K562 (cell line): ENCODE results near the gene TSPOAP1. TPM values are rescaled to one million over a fixed set of nuclear protein-coding genes. Genes with fewer than 3 reads are reported as not detected.

Source experiments
- BRCA1 ChIP-seq, 2 experiments: fragments of 450-650 bp in 1 of 2; sonication (generic) in 1 of 2; formaldehyde crosslinking in 1 of 2; IDR thresholded peaks; 2 replicates each; pipeline versions ENCODE4 v1.5.0 to v1.6.1; 2017 to 2020; ENCODE audit warnings: mild to moderate bottlenecking in 1 of 2, missing genetic modification reagents in 1 of 2
- ID3 ChIP-seq, 2 experiments: fragments of 250-450 bp in 1 of 2; fragments of 450-650 bp in 1 of 2; sonication (Bioruptor Pico) in 1 of 2; IDR thresholded peaks; 2 replicates each; pipeline versions ENCODE4 v1.6.1 to v1.8.0; 2016 to 2021; ENCODE audit warnings: mild to moderate bottlenecking in 2 of 2, moderate library complexity in 2 of 2, missing compliant biosample characterization in 1 of 2, missing genetic modification characterization in 1 of 2
- MYBL2 ChIP-seq, 2 experiments: fragments of 450-650 bp in 1 of 2; sonication (generic) in 1 of 2; formaldehyde crosslinking in 1 of 2; IDR thresholded peaks; 2 replicates each; pipeline versions ENCODE4 v1.6.1 to v1.8.1; 2017 to 2022; ENCODE audit warnings: borderline replicate concordance in 1 of 2, inconsistent platforms in 1 of 2, low read depth in 1 of 2, mild to moderate bottlenecking in 1 of 2, missing genetic modification reagents in 1 of 2, moderate library complexity in 1 of 2
- NFRKB ChIP-seq: fragments of 450-650 bp; IDR thresholded peaks from 2 replicates; pipeline ENCODE4 v1.6.1; 2016; ENCODE audit warnings: low read depth
- TEAD1 ChIP-seq, 2 experiments: fragments of 450-650 bp in 1 of 2; sonication (generic) in 1 of 2; formaldehyde crosslinking; IDR thresholded peaks; 2 replicates each; pipeline versions ENCODE4 v1.4.0 to v1.8.0; 2020 to 2022; ENCODE audit warnings: mild to moderate bottlenecking in 2 of 2, missing genetic modification reagents in 1 of 2
- TEAD2 ChIP-seq: fragments of 450-650 bp; IDR thresholded peaks from 2 replicates; pipeline ENCODE4 v1.6.1; 2016; ENCODE audit warnings: missing genetic modification characterization, control low read depth, missing compliant biosample characterization
- ZBTB43 ChIP-seq: sonication (generic); formaldehyde crosslinking; IDR thresholded peaks from 2 replicates; pipeline ENCODE4 v1.8.0; 2023; ENCODE audit warnings: mild to moderate bottlenecking, missing genetic modification reagents
- ZNF384 ChIP-seq: IDR thresholded peaks from 2 replicates; pipeline ENCODE4 v1.6.1; 2012; ENCODE audit warnings: low read depth, low read length, improper control_type of control experiment
- ZNF41 ChIP-seq: fragments of 250-450 bp; sonication (Bioruptor Pico); conservative IDR thresholded peaks from 2 replicates; pipeline ENCODE4 v1.4.0; 2020; ENCODE audit warnings: mild to moderate bottlenecking
- polyA plus RNA-seq, 8 experiments: library from polyadenylated mRNA; depleted of rRNA in 4 of 8; stranded (reverse) in 5 of 8; unstranded in 3 of 8; fragments of >200 nt; fragmentation: Nextera tagmentation in 2 of 8; fragmentation: Illumina TruSeq in 1 of 8; extraction: Ambion mirVana in 2 of 8; extraction: Trizol in 1 of 8; gene quantifications; 2 replicates each; pipeline versions ENCODE4 v1.2.1 to v1.2.3, GENCODE V29; 2011 to 2014; ENCODE audit warnings: inconsistent platforms in 1 of 8, missing spikeins in 1 of 8
- total RNA-seq, 7 experiments: library from RNA; depleted of rRNA in 6 of 7; stranded (reverse); fragments of >200 nt in 6 of 7; fragmentation: Illumina TruSeq in 2 of 7; extraction: Trizol in 2 of 7; gene quantifications; 2 replicates each; pipeline versions ENCODE4 v1.2.1 to v1.2.3, GENCODE V29; 2011 to 2021; ENCODE audit warnings: low replicate concordance in 1 of 7
- TF ChIP-seq, protein P1 (sequence below): fragments of 450-650 bp; formaldehyde crosslinking; conservative IDR thresholded peaks from 2 replicates; pipeline ENCODE4 v1.4.0; 2022; ENCODE audit warnings: mild to moderate bottlenecking, missing genetic modification characterization
- TF ChIP-seq, protein P2 (sequence below), 2 experiments: fragments of 450-650 bp; IDR thresholded peaks; 2 replicates each; pipeline ENCODE4 v1.6.1; 2018; ENCODE audit warnings: mild to moderate bottlenecking in 2 of 2, low read depth in 1 of 2; ENCODE audit not compliant: partially characterized antibody in 2 of 2
- TF ChIP-seq, protein P3 (sequence below): IDR thresholded peaks from 2 replicates; pipeline ENCODE4 v1.6.1; 2011; ENCODE audit not compliant: insufficient read length; ENCODE audit errors: extremely low read depth
- TF ChIP-seq, protein P4 (sequence below), 2 experiments: IDR thresholded peaks; 2 replicates each; pipeline ENCODE4 v1.6.1; 2012; ENCODE audit warnings: improper control_type of control experiment in 2 of 2, low read depth in 2 of 2, low read length in 2 of 2, borderline replicate concordance in 1 of 2

Gene TSPOAP1
- total and polyA plus RNA-seq, 9 of the 15 experiments (the other 6 are each of a cell fraction or from before 2014, with no cell fraction given): 0.87 to 3.9 (median 1.8) TPM; not detected in 2

DNA sequence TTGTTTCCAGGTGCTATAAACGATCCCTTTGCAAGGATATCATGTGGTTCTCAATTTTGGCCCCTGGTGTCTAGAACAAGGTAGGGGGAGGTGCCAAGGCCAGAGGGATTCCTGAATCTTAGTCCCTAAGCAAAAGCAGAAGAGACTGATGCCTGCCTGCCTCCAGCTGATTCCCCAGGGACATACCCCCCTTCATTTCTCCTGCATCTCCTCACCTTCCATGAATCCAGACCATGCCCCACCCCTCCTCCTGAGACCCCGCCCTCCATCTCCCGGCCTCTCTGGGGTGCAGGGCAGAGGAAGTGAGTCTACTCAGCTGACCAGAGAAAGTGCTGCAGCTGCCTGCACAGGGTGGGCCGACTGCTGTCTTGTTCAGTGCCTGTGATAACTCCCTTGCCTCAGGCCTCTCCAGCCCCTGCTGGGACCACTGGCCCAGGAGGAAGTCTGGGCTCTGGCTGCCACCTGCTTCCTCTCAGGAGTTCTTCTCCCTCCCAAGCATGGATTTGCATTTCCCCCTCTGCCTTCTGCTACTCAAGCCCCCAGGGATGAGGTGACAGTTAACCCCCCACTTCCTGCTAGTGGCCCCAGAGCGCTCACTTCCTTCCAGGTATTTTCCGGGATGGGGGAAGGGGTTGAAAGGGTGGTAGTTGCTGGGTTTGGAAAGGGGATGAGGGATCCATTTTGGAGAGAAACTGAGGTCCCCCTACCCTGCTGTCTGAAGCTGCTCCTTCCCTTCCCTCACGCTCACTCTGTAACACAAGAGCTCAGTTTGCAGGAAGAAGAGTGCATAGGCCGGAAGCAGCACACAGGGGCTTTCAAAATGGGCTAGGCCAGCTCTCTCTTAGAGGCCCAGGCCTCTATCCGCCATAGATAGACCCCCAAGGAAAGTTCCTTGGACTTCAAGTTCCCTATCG lies 10.5 kb upstream of the TSPOAP1 start (continued):
- TF ChIP-seq, protein P1, sequence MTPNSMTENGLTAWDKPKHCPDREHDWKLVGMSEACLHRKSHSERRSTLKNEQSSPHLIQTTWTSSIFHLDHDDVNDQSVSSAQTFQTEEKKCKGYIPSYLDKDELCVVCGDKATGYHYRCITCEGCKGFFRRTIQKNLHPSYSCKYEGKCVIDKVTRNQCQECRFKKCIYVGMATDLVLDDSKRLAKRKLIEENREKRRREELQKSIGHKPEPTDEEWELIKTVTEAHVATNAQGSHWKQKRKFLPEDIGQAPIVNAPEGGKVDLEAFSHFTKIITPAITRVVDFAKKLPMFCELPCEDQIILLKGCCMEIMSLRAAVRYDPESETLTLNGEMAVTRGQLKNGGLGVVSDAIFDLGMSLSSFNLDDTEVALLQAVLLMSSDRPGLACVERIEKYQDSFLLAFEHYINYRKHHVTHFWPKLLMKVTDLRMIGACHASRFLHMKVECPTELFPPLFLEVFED (CRISPR knock-in tag): no peak
- no peak for TF ChIP-seq MYBL2 (IDR thresholded peaks at IDR 0.05; ENCODE audit: low read depth)
- TF ChIP-seq MYBL2 (CRISPR knock-in tag; IDR thresholded peaks at IDR 0.05; ENCODE audit: borderline replicate concordance): no peak
- TF ChIP-seq TEAD1 (CRISPR knock-in tag; IDR thresholded peaks at IDR 0.05): peak in 1 of 2 experiments; percentile 68; a peak in 2 of 4 replicates
- TF ChIP-seq NFRKB: peak; percentile 60; the same call in 1 of the 2 replicates
- no peak for TF ChIP-seq ZNF384
- TF ChIP-seq, protein P2, sequence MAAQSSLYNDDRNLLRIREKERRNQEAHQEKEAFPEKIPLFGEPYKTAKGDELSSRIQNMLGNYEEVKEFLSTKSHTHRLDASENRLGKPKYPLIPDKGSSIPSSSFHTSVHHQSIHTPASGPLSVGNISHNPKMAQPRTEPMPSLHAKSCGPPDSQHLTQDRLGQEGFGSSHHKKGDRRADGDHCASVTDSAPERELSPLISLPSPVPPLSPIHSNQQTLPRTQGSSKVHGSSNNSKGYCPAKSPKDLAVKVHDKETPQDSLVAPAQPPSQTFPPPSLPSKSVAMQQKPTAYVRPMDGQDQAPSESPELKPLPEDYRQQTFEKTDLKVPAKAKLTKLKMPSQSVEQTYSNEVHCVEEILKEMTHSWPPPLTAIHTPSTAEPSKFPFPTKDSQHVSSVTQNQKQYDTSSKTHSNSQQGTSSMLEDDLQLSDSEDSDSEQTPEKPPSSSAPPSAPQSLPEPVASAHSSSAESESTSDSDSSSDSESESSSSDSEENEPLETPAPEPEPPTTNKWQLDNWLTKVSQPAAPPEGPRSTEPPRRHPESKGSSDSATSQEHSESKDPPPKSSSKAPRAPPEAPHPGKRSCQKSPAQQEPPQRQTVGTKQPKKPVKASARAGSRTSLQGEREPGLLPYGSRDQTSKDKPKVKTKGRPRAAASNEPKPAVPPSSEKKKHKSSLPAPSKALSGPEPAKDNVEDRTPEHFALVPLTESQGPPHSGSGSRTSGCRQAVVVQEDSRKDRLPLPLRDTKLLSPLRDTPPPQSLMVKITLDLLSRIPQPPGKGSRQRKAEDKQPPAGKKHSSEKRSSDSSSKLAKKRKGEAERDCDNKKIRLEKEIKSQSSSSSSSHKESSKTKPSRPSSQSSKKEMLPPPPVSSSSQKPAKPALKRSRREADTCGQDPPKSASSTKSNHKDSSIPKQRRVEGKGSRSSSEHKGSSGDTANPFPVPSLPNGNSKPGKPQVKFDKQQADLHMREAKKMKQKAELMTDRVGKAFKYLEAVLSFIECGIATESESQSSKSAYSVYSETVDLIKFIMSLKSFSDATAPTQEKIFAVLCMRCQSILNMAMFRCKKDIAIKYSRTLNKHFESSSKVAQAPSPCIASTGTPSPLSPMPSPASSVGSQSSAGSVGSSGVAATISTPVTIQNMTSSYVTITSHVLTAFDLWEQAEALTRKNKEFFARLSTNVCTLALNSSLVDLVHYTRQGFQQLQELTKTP (IDR thresholded peaks at IDR 0.05; ENCODE audit: low read depth in 1 of 2, partially characterized antibody in 2 of 2): peak in 1 of 2 experiments; percentile 53
- TF ChIP-seq ZBTB43 (CRISPR knock-in tag): no peak
- no peak for TF ChIP-seq ID3 (CRISPR knock-in tag; IDR thresholded peaks at IDR 0.05)
- 0 out of 2 replicates have a peak, but pooled peaks have one; percentile 21 for TF ChIP-seq ID3 (tag; IDR thresholded peaks at IDR 0.05)
- TF ChIP-seq, protein P3, sequence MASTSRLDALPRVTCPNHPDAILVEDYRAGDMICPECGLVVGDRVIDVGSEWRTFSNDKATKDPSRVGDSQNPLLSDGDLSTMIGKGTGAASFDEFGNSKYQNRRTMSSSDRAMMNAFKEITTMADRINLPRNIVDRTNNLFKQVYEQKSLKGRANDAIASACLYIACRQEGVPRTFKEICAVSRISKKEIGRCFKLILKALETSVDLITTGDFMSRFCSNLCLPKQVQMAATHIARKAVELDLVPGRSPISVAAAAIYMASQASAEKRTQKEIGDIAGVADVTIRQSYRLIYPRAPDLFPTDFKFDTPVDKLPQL: no peak
- TF ChIP-seq TEAD2 (tag): no peak
- TF ChIP-seq, protein P4, sequence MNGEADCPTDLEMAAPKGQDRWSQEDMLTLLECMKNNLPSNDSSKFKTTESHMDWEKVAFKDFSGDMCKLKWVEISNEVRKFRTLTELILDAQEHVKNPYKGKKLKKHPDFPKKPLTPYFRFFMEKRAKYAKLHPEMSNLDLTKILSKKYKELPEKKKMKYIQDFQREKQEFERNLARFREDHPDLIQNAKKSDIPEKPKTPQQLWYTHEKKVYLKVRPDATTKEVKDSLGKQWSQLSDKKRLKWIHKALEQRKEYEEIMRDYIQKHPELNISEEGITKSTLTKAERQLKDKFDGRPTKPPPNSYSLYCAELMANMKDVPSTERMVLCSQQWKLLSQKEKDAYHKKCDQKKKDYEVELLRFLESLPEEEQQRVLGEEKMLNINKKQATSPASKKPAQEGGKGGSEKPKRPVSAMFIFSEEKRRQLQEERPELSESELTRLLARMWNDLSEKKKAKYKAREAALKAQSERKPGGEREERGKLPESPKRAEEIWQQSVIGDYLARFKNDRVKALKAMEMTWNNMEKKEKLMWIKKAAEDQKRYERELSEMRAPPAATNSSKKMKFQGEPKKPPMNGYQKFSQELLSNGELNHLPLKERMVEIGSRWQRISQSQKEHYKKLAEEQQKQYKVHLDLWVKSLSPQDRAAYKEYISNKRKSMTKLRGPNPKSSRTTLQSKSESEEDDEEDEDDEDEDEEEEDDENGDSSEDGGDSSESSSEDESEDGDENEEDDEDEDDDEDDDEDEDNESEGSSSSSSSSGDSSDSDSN (IDR thresholded peaks at IDR 0.05; ENCODE audit: borderline replicate concordance in 1 of 2, low read depth in 2 of 2, low read length in 2 of 2): no peak
- no peak for TF ChIP-seq BRCA1 (IDR thresholded peaks at IDR 0.05)
- no peak for TF ChIP-seq BRCA1 (CRISPR knock-in tag; IDR thresholded peaks at IDR 0.05)
- TF ChIP-seq ZNF41 (CRISPR knock-in tag): no peak
